Measurements from ENCODE around the gene CMTM7. TPM values are rescaled to one million over a fixed set of nuclear protein-coding genes. Genes with fewer than 3 reads are reported as not detected.

Gene CMTM7
- total and polyA plus RNA-seq, 2 of the 13 experiments (the other 11 are each of a cell fraction or from before 2014, with no cell fraction given), result 20.9 to 21.4 TPM

- TF ChIP-seq ZBTB40 (IDR thresholded peaks at IDR 0.05) (no peak), ZBTB40 (CRISPR knock-in tag; IDR thresholded peaks at IDR 0.05) (peak; percentile 31; the same call in 1 of the 2 replicates), SRSF4 (IDR thresholded peaks at IDR 0.05; ENCODE audit: low read depth, low read length, poor library complexity, severe bottlenecking) (no peak), ZNF460 (CRISPR knock-in tag; IDR thresholded peaks at IDR 0.05; ENCODE audit: borderline replicate concordance) (no peak), NR0B2 (CRISPR knock-in tag; IDR thresholded peaks at IDR 0.05) (peak; percentile 86; the same call in 1 of the 2 replicates), KLF16 (CRISPR knock-in tag; IDR thresholded peaks at IDR 0.05) (no peak; a peak in 1 of 4 replicates), ZBTB42 (CRISPR knock-in tag; IDR thresholded peaks at IDR 0.05) (no peak), KLF12 (CRISPR knock-in tag; IDR thresholded peaks at IDR 0.05; ENCODE audit: borderline replicate concordance) (no peak), KDM1A (CRISPR knock-in tag; IDR thresholded peaks at IDR 0.05) (no peak), ZBTB10 (CRISPR knock-in tag; IDR thresholded peaks at IDR 0.05; ENCODE audit: borderline replicate concordance) (0 out of 2 replicates have a peak, but pooled peaks have one; percentile 30), ZNF484 (CRISPR knock-in tag; IDR thresholded peaks at IDR 0.05; ENCODE audit: borderline replicate concordance, low read depth) (no peak), ZNF703 (CRISPR knock-in tag; IDR thresholded peaks at IDR 0.05; ENCODE audit: borderline replicate concordance) (no peak), POLR2G (IDR thresholded peaks at IDR 0.05; ENCODE audit: low read depth, low read length) (peak; percentile 79), ETV6 (CRISPR knock-in tag; conservative IDR thresholded peaks at IDR 0.05) (no peak), PAX8 (CRISPR knock-in tag; IDR thresholded peaks at IDR 0.05; ENCODE audit: borderline replicate concordance) (no peak), ZNF160 (CRISPR knock-in tag; IDR thresholded peaks at IDR 0.05) (no peak)
Observed at GRCh38 chr3:32391643-32392535, at the start of gene CMTM7 (continued).
